NCI-H2171 treated with DMSO at 0.1 percent for 48 hours (cell line): ENCODE data around the gene POU2F1.

Experiments
- DNase-seq: peaks from one replicate; lab custom pipeline; 2025; lab: John Stamatoyannopoulos, UW

Gene POU2F1

DNA sequence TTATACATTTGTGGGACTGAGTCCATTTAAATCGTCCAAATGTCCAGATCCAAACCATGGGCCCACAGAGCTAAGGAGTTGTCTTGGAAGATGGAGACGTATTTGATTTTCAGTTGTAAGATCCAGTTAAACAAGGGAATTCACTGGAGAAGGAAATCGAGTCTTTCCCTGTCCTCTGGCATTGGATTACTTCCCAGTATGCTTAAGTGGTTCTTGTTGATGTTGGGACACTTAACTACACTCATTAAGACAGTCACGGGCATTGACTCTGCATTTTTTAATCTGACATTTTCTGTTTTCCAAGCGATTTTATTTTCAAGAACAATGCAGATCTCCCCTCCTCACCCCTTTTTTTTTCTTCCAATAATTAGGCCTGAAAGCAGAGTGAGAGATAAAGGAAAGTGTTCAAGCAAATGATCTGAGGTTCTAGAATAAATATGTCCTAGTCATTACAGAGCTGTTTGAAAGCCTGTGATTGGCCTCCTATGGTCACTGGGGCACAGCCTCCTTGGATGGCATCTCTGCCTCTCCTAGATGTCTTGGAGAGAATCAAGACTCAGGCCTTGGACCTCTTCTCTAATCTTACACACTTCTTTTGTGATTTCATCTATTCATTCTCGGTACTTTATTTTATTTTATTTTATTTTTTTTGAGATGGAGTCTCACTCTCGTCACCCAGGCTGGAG lies 248.7 kb downstream of the POU2F1 start:
- DNase-seq = no peak

DNA sequence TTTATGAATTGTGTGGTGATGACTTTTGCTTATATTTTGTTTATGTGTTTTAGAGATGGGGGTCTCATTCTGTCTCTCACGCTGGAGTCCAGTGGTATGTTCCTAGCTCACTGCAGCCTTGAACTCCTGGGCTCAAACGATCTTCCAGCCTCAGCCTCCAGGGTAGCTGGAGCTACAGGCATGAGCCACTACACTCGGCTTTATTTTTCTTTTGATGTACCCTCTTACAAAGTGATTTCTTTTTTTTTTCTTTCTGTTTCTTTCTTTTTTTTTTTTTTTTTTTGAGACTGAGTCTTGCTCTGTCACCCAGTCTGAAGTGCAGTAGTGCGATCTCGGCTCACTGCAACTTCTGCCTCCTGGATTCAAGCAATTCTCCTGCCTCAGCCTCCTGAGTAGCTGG lies 250.9 kb downstream of the POU2F1 start:
- no peak for DNase-seq

DNA sequence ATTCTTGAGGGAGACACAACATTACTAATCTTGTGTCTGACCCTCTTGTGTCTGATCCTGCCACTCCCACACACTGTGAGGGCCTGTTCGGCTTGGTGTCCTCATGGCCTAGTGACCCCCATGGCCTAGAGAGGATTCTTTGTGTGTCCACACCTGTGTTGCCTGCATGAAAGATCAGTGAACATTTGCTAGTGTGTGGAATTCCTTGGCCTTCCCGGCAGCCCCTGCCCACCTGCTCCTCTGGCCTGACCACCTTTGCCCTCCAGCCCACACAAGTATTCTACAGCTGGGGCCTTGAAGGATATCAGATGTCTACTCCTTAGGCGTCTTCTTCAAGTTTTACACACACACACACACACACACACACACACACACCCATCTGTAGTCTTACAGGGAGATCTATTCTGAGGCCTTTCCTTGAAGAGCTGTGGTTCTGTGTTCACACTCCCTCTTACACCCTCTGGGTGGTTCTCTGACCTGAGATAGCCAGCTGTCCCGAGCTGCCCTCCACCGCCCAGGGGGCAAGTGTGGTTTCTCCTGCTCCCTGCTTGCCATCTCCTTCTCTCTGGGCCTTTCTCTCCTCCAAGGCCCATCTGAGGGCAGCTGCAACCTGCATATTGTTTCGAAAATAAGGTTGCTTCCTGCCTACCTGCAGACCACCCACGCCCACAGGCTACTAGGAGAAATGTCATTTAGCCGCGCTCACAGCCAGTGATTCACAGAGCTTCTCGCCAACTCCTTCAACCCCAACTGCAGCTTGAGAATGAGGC lies 252.3 kb downstream of the POU2F1 start:
- DNase-seq = no peak

DNA sequence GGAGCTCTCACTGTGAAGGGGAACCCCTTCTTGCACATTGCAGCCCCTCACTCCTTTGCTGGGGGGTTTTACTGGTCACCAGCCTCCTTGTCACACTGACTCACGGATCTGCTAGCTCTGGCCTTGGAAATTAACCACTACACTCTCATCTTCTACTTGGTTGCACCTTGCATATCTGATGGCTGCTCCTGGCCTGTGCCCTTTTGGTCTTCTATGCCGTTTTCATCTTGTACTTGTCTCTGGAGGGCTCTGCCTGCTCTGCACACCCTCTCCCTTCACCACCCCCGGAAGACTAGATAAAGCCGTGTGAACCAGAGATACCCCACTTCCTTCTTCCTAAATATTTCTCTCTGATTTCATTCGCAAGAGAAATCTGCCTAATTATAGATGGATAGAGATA lies 253.1 kb downstream of the POU2F1 start:
- DNase-seq = no peak

DNA sequence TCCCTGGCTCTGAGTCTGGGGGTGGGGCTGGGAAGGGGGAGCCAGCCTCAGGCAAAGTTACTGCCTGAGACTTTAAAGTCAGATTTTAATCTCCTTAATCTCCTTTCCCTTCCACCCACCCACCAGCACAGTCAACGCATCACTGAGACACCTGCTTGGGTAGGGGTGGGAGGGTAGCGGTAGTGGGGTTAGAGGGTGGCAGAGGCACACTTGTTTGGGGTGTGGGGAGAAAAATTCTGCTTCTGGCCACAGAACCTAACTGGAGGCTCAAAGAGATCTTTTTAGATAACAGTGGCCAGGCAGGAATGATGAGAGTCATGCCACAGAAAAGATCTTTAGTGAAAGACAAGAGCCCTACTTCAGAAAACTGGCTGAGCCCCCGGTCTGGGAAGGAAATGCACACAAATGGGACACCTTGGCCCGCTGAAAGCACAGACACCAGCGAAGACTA lies 253.5 kb downstream of the POU2F1 start:
- no peak for DNase-seq

DNA sequence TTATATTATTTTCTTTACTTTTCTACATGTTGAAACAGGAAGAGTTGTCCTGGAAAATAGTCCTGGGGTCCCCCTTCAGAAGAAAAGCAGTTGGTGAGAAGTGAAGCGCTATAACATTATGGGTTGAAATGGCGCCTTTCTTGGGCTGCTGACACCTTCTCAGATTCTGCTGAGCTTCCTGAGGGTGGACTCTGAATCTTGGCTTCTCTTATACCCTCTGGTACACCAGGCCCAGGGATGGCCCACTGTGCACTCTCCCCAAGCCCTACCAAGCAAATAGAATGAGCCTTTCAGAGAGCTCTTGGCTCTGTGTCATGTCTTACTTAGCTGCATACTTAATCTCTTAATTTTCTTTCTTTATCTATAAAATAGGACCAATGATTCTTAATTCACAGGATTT lies 255.4 kb downstream of the POU2F1 start:
- no peak for DNase-seq
